Neuronal stem cell (in vitro differentiated cells): ENCODE results near the gene KIF1A.
"Not testable (repeated sequence)": the region's sequence is repeated elsewhere in the genome, so short reads cannot be mapped to it uniquely, and the experiment has no call there.

Experiments
- DNase-seq: peaks from one replicate; pipeline ENCODE4 v3.0.0-alpha.2; 2013; ENCODE audit warnings: low spot score
- H2AFZ ChIP-seq: one replicate; pipeline ENCODE4 v1.6.1; 2013; ENCODE audit warnings: mild to moderate bottlenecking, low read length, inconsistent platforms
- H2AK5ac ChIP-seq: 2 replicates; pipeline ENCODE4 v1.6.1; 2013; ENCODE audit warnings: low read depth, mild to moderate bottlenecking, inconsistent platforms, low read length, moderate library complexity, mixed read lengths
- H2BK120ac ChIP-seq: 2 replicates; pipeline ENCODE4 v1.6.1; 2013; ENCODE audit warnings: low read depth, mild to moderate bottlenecking, inconsistent platforms, low read length, moderate library complexity, mixed read lengths
- H2BK12ac ChIP-seq: one replicate; pipeline ENCODE4 v1.6.1; 2013; ENCODE audit warnings: low read length, inconsistent platforms
- H2BK15ac ChIP-seq: 2 replicates; pipeline ENCODE4 v1.6.1; 2013; ENCODE audit warnings: mild to moderate bottlenecking, low read length, inconsistent platforms, mixed read lengths
- H2BK5ac ChIP-seq: one replicate; pipeline ENCODE4 v1.6.1; 2013; ENCODE audit warnings: inconsistent platforms, mild to moderate bottlenecking, low read length, moderate library complexity
- H3K14ac ChIP-seq: one replicate; pipeline ENCODE4 v1.6.1; 2013; ENCODE audit warnings: low read length, inconsistent platforms
- H3K18ac ChIP-seq: 2 replicates; pipeline ENCODE4 v1.6.1; 2013; ENCODE audit warnings: low read length, inconsistent platforms
- H3K23ac ChIP-seq: 2 replicates; pipeline ENCODE4 v1.6.1; 2013; ENCODE audit warnings: low read depth, mild to moderate bottlenecking, mixed read lengths, low read length, inconsistent platforms; ENCODE audit not compliant: poor library complexity
- H3K27ac ChIP-seq: replicated peaks from 3 replicates; pipeline ENCODE4 v1.5.1; 2013; ENCODE audit warnings: low read length, inconsistent platforms
- H3K27me3 ChIP-seq, 3 experiments: 2 replicates each; pipeline ENCODE4 v1.6.1; 2013; ENCODE audit warnings: low read length in 3 of 3, mild to moderate bottlenecking in 2 of 3, inconsistent platforms in 1 of 3, low read depth in 1 of 3, mixed read lengths in 1 of 3, moderate library complexity in 1 of 3; ENCODE audit not compliant: control insufficient read depth in 3 of 3, insufficient read depth in 3 of 3
- H3K36me3 ChIP-seq, 2 donors: replicated peaks in 1 of 2; 2 replicates each; pipeline ENCODE4 v1.6.1; 2013; ENCODE audit warnings: low read length in 2 of 2; ENCODE audit not compliant: control insufficient read depth in 2 of 2, insufficient read depth in 2 of 2
- H3K4ac ChIP-seq: 2 replicates; pipeline ENCODE4 v1.6.1; 2013; ENCODE audit warnings: inconsistent platforms, mild to moderate bottlenecking, low read length, moderate library complexity
- H3K4me1 ChIP-seq, 2 donors: 1 replicate in 1 of 2; 2 replicates in 1 of 2; pipeline ENCODE4 v1.6.1; 2013; ENCODE audit warnings: low read length in 2 of 2, low read depth in 1 of 2; ENCODE audit not compliant: control insufficient read depth in 2 of 2, insufficient read depth in 1 of 2
- H3K4me2 ChIP-seq: one replicate; pipeline ENCODE4 v1.6.1; 2013; ENCODE audit warnings: mild to moderate bottlenecking, low read length, inconsistent platforms; ENCODE audit not compliant: insufficient read depth, poor library complexity, severe bottlenecking
- H3K4me3 ChIP-seq, 2 donors: 2 replicates each; pipeline ENCODE4 v1.5.1; 2013; ENCODE audit warnings: low read length in 2 of 2, mild to moderate bottlenecking in 2 of 2, inconsistent platforms in 1 of 2, moderate library complexity in 1 of 2
- H3K79me1 ChIP-seq: one replicate; pipeline ENCODE4 v1.6.1; 2013; ENCODE audit warnings: low read depth, mild to moderate bottlenecking, inconsistent platforms, low read length, moderate library complexity
- H3K9ac ChIP-seq: one replicate; pipeline ENCODE4 v1.6.1; 2013; ENCODE audit warnings: mild to moderate bottlenecking, low read depth, low read length, inconsistent platforms; ENCODE audit not compliant: poor library complexity
- H3K9me3 ChIP-seq, 2 donors: replicated peaks in 1 of 2; 2 replicates each; pipeline versions ENCODE3 to v1.6.1; 2013; ENCODE audit warnings: low read length in 2 of 2, mild to moderate bottlenecking in 2 of 2, inconsistent platforms in 1 of 2, low read depth in 1 of 2, mixed read lengths in 1 of 2, moderate library complexity in 1 of 2; ENCODE audit not compliant: control insufficient read depth in 2 of 2, insufficient read depth in 1 of 2
- H4K8ac ChIP-seq: one replicate; pipeline ENCODE4 v1.6.1; 2013; ENCODE audit warnings: low read depth, mild to moderate bottlenecking, inconsistent platforms, low read length, moderate library complexity
- H4K91ac ChIP-seq: one replicate; pipeline ENCODE4 v1.6.1; 2013; ENCODE audit warnings: low read length, low read depth, mild to moderate bottlenecking, inconsistent platforms; ENCODE audit not compliant: poor library complexity
- WGBS, 2 donors: extraction: QIAGEN DNeasy Blood & Tissue Kit; methylation state at CpG; one replicate each; pipeline ENCODE4 v1.1.7; 2013; ENCODE audit warnings: missing lambda C conversion rate in 2 of 2, mixed read lengths in 1 of 2; ENCODE audit not compliant: insufficient read length in 2 of 2, insufficient replicate concordance in 1 of 2; ENCODE audit errors: extremely low coverage in 2 of 2; 5-methylcytosine and 5-hydroxymethylcytosine counted together

KIF1A gene

GRCh38 chr2:240682431-240683224 is 137.4 kb downstream of the KIF1A start, which contains the start of gene AQP12B:
Gene AQP12B (minus strand): TSS chr2:240682885. CDS start chr2:240682837, 48 bp downstream.
- no CpG with 5 or more reads among the region's 37 CpGs for WGBS, 2 donors
- H3K23ac ChIP-seq, H2AK5ac ChIP-seq, H2AFZ ChIP-seq, H2BK5ac ChIP-seq, H3K4ac ChIP-seq, H3K79me1 ChIP-seq, H3K4me2 ChIP-seq, H3K14ac ChIP-seq, H2BK15ac ChIP-seq, H4K91ac ChIP-seq, DNase-seq, H3K4me1 ChIP-seq, H3K27ac ChIP-seq, H2BK120ac ChIP-seq, H3K9me3 ChIP-seq, H3K4me3 ChIP-seq, H4K8ac ChIP-seq, H3K36me3 ChIP-seq, H3K18ac ChIP-seq, H3K9ac ChIP-seq, H2BK12ac ChIP-seq: not testable (repeated sequence)
- H3K27me3 ChIP-seq = peaks cover 0 to 21% (median 0%) of the 10 kb centered on the region in 3 experiments

- H4K8ac ChIP-seq, H3K4me1 ChIP-seq, H3K9me3 ChIP-seq, H3K27me3 ChIP-seq, H3K18ac ChIP-seq, H3K4me2 ChIP-seq, H3K4me3 ChIP-seq, H3K23ac ChIP-seq, H3K79me1 ChIP-seq, H2BK120ac ChIP-seq, H4K91ac ChIP-seq, H3K4ac ChIP-seq, H2BK5ac ChIP-seq, H3K27ac ChIP-seq, H3K9ac ChIP-seq, H2BK15ac ChIP-seq, DNase-seq, H2AK5ac ChIP-seq, H3K36me3 ChIP-seq, H2BK12ac ChIP-seq, H3K14ac ChIP-seq, H2AFZ ChIP-seq: not testable (repeated sequence)
- no CpG with 5 or more reads among the region's 11 CpGs for WGBS, 2 donors
Observed at GRCh38 chr2:240680185-240680584, 139.8 kb downstream of the KIF1A start.

- not testable (repeated sequence) for H3K4me1 ChIP-seq, H3K36me3 ChIP-seq, DNase-seq, H3K9ac ChIP-seq, H3K4ac ChIP-seq, H3K14ac ChIP-seq, H2BK120ac ChIP-seq, H3K9me3 ChIP-seq, H3K23ac ChIP-seq, H3K18ac ChIP-seq, H3K27me3 ChIP-seq, H3K4me3 ChIP-seq, H3K4me2 ChIP-seq, H4K91ac ChIP-seq, H3K27ac ChIP-seq, H2BK12ac ChIP-seq, H3K79me1 ChIP-seq, H2BK15ac ChIP-seq, H4K8ac ChIP-seq, H2AFZ ChIP-seq, H2AK5ac ChIP-seq, H2BK5ac ChIP-seq
- no CpG with 5 or more reads among the region's 19 CpGs for WGBS, 2 donors
Observed at GRCh38 chr2:240678909-240679308, 141.1 kb downstream of the KIF1A start.

- WGBS, 2 donors = no CpG with 5 or more reads among the region's 14 CpGs
Observed at GRCh38 chr2:240678043-240678442, 142.0 kb downstream of the KIF1A start.

More at GRCh38 chr2:240678043-240678442, 142.0 kb downstream of the KIF1A start:
- DNase-seq, H3K79me1 ChIP-seq, H2BK15ac ChIP-seq, H3K4me2 ChIP-seq, H3K23ac ChIP-seq, H3K18ac ChIP-seq, H3K27ac ChIP-seq, H2AFZ ChIP-seq, H2AK5ac ChIP-seq, H4K8ac ChIP-seq, H3K14ac ChIP-seq, H3K4me1 ChIP-seq, H3K4me3 ChIP-seq, H3K4ac ChIP-seq, H3K9me3 ChIP-seq, H3K9ac ChIP-seq, H4K91ac ChIP-seq, H2BK12ac ChIP-seq, H2BK5ac ChIP-seq, H3K27me3 ChIP-seq, H3K36me3 ChIP-seq, H2BK120ac ChIP-seq: not testable (repeated sequence)
